NCI-H748 (cell line): Measurements from ENCODE around the gene LRBA.
"Not testable (repeated sequence)": the region's sequence is repeated elsewhere in the genome, so short reads cannot be mapped to it uniquely, and the experiment has no call there.

ENCODE experiments used
- DNase-seq: peaks from one replicate; lab custom pipeline; 2025; ENCODE audit not compliant: unreplicated experiment; lab: John Stamatoyannopoulos, UW

The LRBA gene

GRCh38 chr4:150949342-150949741, 65.7 kb downstream of the LRBA start:
- no peak for DNase-seq

- DNase-seq, result no peak
Measured at GRCh38 chr4:150948710-150949109, 66.4 kb downstream of the LRBA start.

GRCh38 chr4:150948074-150948473, 67.0 kb downstream of the LRBA start:
- no peak for DNase-seq

GRCh38 chr4:150944660-150945059, 70.4 kb downstream of the LRBA start:
- DNase-seq, result no peak

GRCh38 chr4:150943818-150944217, 71.3 kb downstream of the LRBA start:
- DNase-seq, result no peak

GRCh38 chr4:150943126-150943525, 72.0 kb downstream of the LRBA start:
- no peak for DNase-seq

GRCh38 chr4:150942539-150942938, 72.5 kb downstream of the LRBA start:
- no peak for DNase-seq

- DNase-seq, result no peak
Measured at GRCh38 chr4:150940123-150940522, 75.0 kb downstream of the LRBA start.

- DNase-seq, result no peak
Measured at GRCh38 chr4:150939530-150939929, 75.6 kb downstream of the LRBA start.

GRCh38 chr4:150938873-150939499, 76.1 kb downstream of the LRBA start:
- DNase-seq, result no peak

- no peak for DNase-seq
Measured at GRCh38 chr4:150938417-150938816, 76.7 kb downstream of the LRBA start.

GRCh38 chr4:150934022-150934421, 81.1 kb downstream of the LRBA start:
- no peak for DNase-seq

GRCh38 chr4:150931796-150932195, 83.3 kb downstream of the LRBA start:
- no peak for DNase-seq

GRCh38 chr4:150931005-150931404, 84.1 kb downstream of the LRBA start:
- no peak for DNase-seq

GRCh38 chr4:150923945-150924344, 91.1 kb downstream of the LRBA start:
- no peak for DNase-seq

- DNase-seq, result not testable (repeated sequence)
Measured at GRCh38 chr4:150921486-150921885, 93.6 kb downstream of the LRBA start.

- DNase-seq, result not testable (repeated sequence)
Measured at GRCh38 chr4:150918562-150918961, 96.5 kb downstream of the LRBA start.

- DNase-seq, result no peak
Measured at GRCh38 chr4:150911326-150911725, 103.8 kb downstream of the LRBA start.

- no peak for DNase-seq
Measured at GRCh38 chr4:150909116-150909515, 106.0 kb downstream of the LRBA start.

GRCh38 chr4:150906987-150907633, 108.0 kb downstream of the LRBA start:
- no peak for DNase-seq

GRCh38 chr4:150904671-150905070, 110.4 kb downstream of the LRBA start:
- DNase-seq, result no peak

- DNase-seq, result no peak
Measured at GRCh38 chr4:150903603-150904002, 111.5 kb downstream of the LRBA start.

- no peak for DNase-seq
Measured at GRCh38 chr4:150896497-150896896, 118.6 kb downstream of the LRBA start.
